ENCODE results near the gene DBNL.

DNA sequence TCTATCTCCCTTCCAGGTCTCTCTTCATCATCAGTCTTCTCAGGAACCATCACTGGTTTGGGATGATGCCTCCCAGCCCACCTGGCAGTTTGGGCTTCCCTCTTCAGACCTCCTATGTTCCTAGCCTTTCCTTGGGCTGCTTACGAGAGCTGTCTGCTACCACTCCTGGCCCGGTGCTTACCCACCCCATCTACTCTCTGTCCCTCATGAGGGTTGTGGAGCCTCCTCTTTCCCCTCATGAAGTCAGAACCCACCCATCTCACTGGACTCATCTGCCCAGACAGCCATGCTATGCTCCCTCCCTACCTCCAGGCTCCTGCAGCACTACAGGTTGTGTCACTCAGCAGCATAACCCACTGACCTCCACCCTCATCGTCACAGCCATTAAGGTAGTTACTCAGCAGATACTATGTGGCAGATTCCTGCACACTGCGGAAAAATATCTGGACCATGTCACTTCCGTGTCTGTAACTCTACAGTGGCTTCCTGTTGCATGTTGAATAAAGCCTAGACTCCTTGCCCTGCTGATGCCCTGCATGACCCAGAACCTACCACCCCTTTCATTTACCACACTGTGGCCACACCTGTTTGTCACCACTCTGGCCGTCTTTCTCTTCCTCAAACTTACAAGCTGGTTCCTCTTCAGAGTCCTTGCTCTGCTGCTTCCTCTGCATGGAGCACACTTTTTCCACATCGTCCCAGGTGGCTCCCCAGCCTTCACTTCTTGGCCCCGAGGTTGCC is 2.0 kb downstream of the DBNL start:
- TF ChIP-seq CTCF (IDR thresholded peaks at IDR 0.05) (peak; percentile 10), EZH2 (IDR thresholded peaks at IDR 0.05; ENCODE audit: borderline replicate concordance, insufficient read depth, low read depth, low read length, poor library complexity, severe bottlenecking) (no peak)
